OCI-LY3 (cell line): ENCODE data around the gene LRCH3.

ENCODE experiments used
- EZH2phosphoT487 ChIP-seq: fragments of 200-600 bp; shearing (Covaris generic); IDR thresholded peaks from 2 replicates; pipeline ENCODE4 v1.6.1; 2018; ENCODE audit warnings: antibody characterized with exemption, mixed run types, low read depth
- TF ChIP-seq, protein P1 (sequence below): fragments of 200-600, 300-600 bp; sonication (generic); IDR thresholded peaks from 2 replicates; pipeline ENCODE4 v1.5.1; 2014; ENCODE audit warnings: antibody characterized with exemption, low read length, low read depth

- TF ChIP-seq, protein P1, sequence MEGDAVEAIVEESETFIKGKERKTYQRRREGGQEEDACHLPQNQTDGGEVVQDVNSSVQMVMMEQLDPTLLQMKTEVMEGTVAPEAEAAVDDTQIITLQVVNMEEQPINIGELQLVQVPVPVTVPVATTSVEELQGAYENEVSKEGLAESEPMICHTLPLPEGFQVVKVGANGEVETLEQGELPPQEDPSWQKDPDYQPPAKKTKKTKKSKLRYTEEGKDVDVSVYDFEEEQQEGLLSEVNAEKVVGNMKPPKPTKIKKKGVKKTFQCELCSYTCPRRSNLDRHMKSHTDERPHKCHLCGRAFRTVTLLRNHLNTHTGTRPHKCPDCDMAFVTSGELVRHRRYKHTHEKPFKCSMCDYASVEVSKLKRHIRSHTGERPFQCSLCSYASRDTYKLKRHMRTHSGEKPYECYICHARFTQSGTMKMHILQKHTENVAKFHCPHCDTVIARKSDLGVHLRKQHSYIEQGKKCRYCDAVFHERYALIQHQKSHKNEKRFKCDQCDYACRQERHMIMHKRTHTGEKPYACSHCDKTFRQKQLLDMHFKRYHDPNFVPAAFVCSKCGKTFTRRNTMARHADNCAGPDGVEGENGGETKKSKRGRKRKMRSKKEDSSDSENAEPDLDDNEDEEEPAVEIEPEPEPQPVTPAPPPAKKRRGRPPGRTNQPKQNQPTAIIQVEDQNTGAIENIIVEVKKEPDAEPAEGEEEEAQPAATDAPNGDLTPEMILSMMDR = no peak
- TF ChIP-seq EZH2phosphoT487 = no peak
These were observed 67.5 kb downstream of the LRCH3 start for GRCh38 chr3:197858598-197858997.
